NCI-H1105 treated with DMSO at 0.1 percent for 48 hours (cell line): ENCODE data around the gene EXTL1.
"Not testable (repeated sequence)": the region's sequence is repeated elsewhere in the genome, so short reads cannot be mapped to it uniquely, and the experiment has no call there.

ENCODE experiments used
- DNase-seq: peaks from one replicate; lab custom pipeline; 2025; lab: John Stamatoyannopoulos, UW

EXTL1 gene, protein sequence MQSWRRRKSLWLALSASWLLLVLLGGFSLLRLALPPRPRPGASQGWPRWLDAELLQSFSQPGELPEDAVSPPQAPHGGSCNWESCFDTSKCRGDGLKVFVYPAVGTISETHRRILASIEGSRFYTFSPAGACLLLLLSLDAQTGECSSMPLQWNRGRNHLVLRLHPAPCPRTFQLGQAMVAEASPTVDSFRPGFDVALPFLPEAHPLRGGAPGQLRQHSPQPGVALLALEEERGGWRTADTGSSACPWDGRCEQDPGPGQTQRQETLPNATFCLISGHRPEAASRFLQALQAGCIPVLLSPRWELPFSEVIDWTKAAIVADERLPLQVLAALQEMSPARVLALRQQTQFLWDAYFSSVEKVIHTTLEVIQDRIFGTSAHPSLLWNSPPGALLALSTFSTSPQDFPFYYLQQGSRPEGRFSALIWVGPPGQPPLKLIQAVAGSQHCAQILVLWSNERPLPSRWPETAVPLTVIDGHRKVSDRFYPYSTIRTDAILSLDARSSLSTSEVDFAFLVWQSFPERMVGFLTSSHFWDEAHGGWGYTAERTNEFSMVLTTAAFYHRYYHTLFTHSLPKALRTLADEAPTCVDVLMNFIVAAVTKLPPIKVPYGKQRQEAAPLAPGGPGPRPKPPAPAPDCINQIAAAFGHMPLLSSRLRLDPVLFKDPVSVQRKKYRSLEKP

GRCh38 chr1:26021647-26022403 lies at the start of gene EXTL1:
EXTL1 (plus strand) TSS chr1:26021775; CDS start chr1:26022647, 872 bp downstream.
- DNase-seq, result no peak

GRCh38 chr1:25971811-25972180 lies 49.8 kb upstream of the EXTL1 start:
- no peak for DNase-seq

DNA sequence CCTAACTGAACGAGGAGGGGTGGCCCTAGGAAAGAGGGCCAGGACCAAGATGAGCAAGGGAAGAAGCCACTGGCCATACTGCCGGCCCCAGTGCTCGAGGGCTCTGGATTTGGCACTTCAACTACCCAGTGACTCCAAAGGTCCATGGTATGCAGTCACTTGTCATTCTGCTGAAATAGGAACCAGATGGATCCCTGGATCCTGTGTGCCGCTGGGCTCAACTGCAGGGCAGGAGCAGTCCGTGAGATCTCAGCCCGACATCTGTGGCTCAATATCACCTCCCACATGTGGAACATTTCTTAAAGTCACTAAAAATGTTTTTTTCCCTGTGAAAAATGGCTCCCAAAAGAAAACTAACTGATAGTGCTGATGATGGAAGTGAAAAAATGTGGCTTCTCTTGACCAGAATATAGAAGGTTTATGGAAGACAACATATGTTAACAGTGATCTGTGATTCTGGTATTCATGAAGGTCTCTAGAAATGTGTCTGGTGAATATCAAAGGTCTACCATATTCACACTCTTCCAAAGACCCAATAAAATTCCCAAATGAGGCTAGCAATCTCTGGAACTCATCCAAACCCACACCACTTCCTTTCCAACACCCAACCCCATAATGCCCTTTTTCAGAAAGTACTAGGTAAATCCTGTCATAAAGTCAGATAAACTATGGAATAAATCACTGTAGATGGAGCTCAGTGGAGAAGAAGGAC lies 47.8 kb upstream of the EXTL1 start:
- DNase-seq, result no peak

GRCh38 chr1:25977801-25978200 lies 43.8 kb upstream of the EXTL1 start:
- DNase-seq, result no peak

- DNase-seq, result no peak
Measured at GRCh38 chr1:25978403-25978802, 43.2 kb upstream of the EXTL1 start.

DNA sequence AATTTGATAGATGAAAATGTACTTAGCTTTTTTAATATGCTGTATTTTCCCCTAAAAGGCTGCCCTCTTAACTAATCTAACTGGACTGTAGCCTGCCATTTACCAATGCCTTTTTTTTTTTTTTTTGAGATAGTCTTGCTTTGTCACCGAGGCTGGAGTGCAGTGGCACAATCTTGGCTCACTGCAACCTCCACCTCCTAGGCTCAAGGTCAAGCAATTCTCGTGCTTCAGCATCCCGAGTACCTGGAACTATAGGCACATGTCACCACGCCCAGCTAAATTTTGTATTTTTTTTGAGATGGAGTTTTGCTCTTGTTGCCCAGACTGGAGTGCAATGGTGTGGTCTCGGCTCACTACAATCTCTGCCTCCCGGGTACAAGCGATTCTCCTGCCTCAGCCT lies 42.4 kb upstream of the EXTL1 start:
- DNase-seq, result no peak

- no peak for DNase-seq
Measured at GRCh38 chr1:25985171-25985570, 36.4 kb upstream of the EXTL1 start.

- DNase-seq, result no peak
Measured at GRCh38 chr1:25985670-25986069, 35.9 kb upstream of the EXTL1 start.

DNA sequence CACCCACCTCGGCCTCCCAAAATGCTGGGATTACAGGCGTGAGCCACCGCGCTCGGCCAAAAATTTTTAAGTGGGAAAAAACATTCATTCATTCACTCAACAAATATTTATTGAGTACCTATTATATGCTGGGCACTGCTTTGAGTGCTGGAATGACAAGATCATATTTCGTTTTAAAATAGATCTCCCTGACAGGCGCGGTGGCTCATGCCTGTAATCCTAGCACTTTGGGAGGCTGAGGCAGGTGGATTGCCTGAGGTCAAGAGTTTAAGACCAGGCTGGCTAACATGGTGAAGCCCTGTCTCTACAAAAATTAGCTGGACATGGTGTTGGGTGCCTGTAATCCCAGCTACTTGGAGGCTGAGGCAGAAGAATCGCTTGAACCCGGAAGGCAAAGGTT lies 34.8 kb upstream of the EXTL1 start:
- DNase-seq, result not testable (repeated sequence)

DNA sequence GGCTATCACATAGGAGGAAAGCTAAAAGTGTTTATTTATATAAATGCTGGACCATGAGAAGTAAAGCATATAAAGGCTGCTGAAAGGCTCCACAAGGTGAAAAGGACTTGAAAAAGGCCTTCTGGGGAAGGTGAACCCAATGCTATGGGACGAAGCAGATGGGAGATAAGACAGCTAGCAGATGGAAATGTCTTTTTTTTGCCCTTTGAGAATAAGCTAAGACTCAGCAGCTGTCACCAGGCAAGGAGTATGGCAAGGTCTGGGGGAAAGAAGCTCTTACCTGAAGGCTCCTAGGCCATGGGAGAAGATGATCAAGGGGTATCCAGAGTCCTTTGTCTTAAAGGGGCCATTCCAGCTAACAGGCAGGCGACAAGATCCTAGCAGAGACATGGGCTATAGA lies 33.6 kb upstream of the EXTL1 start:
- DNase-seq, result no peak

DNA sequence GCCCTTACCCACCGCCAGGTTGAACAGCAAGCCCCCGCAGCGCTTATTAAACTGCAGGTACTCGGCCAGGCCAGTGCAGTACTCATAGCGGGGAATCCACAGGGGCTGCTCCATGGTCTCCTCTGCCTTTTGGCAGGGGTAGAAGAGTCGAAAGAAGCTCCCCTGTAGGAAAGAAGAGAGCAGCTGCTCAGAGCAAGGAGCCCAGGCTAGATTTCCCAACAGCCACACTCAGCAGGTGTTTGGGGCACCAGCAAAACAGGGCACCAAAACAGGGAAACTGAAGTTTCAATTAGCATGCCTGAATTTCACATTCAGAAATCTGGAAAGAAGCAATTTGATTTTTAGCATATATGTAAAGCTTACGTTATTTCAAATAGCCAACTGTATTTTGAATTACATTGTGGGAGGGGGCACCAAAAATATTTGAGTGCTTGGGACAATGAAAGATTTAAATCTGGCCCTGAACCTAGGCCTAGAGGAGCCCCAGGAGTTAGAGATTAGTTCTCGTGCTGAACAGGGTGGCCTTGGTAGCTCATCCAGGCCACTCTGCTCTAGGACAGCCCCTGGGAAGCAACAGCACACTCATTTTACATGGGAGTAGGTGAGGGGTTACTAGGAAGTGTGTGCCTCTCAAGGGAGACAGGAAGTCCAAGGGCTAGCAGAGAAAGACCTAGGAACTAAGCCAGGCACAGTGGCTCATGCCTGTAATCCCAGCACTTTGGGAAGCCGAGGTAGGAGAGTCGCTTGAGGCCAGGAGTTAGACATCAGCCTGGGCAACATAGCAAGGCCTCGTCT lies 31.9 kb upstream of the EXTL1 start:
- DNase-seq, result no peak

DNA sequence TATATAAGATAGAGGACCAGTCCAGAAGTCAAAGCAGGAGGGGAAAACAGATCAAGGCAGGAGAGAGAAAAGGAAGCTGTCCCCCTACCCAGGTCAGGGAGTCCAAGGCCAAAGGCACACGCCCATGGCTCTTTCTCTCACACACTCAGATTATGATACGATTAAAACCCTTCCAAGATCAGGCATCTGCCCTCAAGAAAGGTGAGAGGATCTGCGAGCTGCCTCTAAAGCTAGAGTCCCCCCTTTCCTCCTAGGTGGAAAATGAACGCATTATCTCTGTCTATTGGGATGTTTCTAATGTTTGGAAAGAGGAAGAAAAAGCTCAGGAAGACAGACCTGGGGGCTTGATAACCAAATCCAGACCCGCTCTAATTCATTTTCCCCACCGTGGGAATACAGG lies 31.3 kb upstream of the EXTL1 start:
- no peak for DNase-seq

DNA sequence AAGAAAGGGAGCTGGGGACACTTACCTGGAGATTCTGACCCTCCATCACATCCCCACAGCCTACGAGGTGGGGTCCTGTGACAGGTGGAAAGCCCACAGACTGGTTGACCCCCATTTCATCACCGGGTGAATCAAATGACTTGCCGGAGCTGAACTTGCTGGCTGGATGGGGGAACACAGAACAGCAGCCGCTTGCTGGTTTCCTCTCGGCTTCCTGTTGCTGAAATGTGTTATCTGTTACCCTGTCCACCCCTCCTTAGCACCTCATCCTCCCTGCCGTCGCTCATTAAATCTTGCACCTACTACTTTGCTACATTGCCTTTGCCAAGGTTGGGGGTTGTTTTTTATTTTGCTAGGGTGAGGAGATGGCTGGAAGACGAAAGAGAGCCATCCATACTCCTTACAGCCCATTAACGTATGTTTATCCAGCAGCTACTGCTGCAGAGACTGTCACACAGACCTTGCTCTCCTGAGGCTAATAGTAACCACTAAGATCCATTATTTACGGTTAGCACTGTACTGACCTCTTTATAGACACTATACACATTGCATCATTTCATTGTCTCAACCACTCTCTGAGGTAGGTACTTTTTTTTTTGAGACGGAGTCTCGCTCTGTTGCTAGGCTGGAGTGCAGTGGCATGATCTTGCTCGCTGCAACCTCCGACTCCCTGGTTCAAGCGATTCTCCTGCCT lies 30.7 kb upstream of the EXTL1 start:
- DNase-seq, result no peak

DNA sequence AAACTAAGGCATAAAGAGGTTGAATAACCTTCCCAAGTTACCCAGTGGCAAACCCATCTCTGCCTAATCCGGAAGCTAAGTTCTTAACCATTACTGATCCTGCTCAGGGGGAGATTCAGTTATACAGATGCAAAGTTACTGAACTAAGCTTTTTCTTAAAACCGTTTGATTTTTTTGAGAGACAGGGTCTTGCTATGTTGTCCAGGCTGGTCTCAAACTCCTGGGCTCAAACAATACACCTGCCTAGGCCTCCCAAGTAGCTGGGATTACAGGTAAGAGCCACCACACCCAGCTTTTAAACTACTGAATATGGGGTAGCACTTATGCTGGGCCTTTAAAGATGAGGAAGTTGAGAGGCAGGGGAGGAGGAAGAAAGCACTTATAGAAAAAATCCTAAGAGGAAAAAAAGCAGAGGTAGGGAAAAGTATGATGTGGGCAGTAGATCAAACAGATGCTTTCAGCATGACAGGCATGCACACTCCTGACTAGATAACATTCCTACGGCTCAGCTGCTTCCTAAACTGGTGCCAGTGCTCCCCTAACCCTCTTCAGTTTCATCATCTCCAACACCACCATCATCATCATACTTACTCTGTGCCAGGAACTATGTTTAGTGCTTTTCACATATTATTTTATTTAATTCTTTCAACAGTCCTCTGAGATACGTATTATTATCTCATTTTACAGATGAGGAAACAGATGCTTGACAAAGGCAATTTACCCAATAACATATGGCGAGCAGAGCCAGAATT lies 29.5 kb upstream of the EXTL1 start:
- no peak for DNase-seq

DNA sequence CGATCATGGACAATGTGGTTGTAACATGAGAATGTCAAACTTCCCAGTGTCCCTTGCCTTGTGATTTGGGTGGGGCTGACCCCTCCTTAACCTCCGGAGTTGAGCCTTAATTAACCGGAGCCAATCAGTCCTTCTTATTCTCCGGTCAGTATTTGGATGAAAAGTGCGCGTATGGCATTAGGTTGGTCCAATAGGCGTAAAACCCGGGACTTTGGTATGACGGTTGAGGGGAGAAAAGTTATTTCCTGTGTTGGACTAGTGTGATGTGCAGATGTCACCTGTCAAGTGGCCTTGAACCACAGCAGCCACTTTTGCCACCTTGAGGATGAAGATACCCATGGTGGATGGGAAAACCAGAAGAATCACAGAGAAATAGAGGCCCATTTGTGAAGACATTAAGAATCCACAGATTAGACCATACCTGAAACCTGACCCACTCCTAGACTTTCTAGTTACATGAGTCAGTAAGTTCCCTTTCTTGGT lies 28.8 kb upstream of the EXTL1 start:
- no peak for DNase-seq

DNA sequence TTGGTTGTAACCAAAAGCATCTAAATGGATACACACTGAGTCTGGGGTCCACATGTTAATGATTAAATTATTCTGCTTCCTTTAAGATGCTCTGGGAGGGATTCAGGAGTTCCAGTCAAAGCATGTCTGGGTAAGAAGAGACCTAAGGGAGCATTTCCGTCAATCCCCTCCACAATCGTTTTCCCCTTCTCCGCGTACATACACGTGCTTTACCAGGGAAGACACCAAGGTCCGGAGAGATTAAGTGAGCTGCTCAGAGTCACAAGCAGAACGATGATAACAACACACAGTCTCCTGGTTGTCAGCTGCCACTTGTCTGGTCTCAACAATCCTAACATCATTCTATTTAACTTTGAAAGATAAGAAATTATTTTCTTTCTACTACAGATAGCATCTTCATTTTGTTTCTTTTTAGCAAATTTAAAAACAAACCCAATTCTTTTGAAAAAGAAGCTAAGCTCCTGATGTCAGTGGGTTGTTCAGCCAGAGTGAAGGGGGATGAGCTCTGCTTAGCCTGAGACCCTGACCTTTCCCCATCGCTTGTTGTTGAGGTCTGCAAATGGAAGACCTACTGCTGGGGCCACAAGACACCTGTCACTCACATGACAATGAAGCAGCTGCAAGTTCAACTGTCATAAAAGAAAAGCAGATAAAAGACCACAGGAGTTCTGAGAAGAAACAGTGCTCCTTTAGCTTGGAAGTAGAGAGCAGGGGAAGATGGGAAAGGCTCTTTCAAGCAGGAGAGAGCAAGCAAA lies 28.2 kb upstream of the EXTL1 start:
- no peak for DNase-seq

DNA sequence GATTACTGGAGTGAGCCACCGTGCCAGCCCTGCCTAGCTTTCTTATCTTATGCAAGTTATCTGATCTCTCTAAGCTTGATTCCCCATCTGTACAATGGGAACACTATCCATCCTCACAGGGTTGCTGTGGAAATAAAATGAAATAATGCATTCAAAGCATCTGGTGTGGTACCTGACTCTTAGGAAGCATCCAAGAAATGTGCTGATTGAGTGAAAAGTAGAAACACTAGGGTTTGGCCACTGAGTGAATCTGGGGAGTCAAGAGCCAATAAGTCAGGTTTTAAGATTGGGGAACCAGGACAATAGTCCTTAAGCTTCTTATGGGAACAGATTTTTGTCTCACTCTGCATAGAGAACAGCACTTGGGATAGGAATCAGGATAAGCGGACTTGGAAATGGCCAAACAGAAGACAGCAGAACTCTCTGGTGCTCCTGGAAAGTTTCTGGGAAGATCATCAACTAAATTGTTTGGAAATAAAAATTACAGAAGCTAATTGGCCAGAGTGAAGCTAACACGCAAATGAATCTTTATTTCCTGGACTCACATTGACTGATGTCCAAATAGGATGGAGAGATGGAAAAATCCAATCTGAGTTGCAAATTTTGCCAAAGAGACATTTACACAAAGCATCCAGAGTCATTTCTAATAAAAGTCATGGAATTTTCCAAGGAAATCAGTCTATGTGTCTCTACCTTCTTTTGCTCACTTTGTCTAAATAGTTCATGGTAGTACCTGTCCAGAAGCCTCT lies 27.0 kb upstream of the EXTL1 start:
- DNase-seq, result no peak
